DND-41 (cell line): ENCODE data around the gene ATP13A1.

ENCODE experiments used
- EZH2 ChIP-seq: IDR thresholded peaks from 3 replicates; pipeline ENCODE4 v1.6.1; 2012; ENCODE audit warnings: borderline replicate concordance, low read depth, mild to moderate bottlenecking, moderate library complexity, low read length, inconsistent platforms; ENCODE audit not compliant: severe bottlenecking
- TF ChIP-seq, protein P1 (sequence below): IDR thresholded peaks from 2 replicates; pipeline ENCODE4 v1.5.1; 2012; ENCODE audit warnings: borderline replicate concordance, low read length, moderate library complexity, mild to moderate bottlenecking; ENCODE audit not compliant: poor library complexity, severe bottlenecking; ENCODE audit errors: extremely low read depth

DNA sequence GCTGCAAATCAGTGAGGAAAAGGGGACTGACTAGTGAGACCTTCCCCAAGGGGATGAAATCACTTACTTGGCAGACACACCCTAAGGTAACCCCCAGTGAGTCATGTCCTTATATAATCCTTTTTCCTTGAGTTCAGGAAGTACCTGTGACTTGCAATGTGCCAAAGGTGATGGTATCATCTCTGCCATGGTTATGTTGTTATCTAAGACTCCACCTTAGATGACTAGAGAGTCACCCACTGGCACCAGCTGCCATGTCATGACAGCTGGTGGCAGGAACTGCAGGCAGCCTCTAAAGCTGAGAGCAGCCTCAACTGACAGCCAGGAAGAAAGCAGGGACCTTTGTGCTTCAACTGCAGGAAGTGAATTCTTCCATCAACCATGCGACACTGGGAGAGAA is 57.5 kb downstream of the ATP13A1 start:
- TF ChIP-seq, protein P1, sequence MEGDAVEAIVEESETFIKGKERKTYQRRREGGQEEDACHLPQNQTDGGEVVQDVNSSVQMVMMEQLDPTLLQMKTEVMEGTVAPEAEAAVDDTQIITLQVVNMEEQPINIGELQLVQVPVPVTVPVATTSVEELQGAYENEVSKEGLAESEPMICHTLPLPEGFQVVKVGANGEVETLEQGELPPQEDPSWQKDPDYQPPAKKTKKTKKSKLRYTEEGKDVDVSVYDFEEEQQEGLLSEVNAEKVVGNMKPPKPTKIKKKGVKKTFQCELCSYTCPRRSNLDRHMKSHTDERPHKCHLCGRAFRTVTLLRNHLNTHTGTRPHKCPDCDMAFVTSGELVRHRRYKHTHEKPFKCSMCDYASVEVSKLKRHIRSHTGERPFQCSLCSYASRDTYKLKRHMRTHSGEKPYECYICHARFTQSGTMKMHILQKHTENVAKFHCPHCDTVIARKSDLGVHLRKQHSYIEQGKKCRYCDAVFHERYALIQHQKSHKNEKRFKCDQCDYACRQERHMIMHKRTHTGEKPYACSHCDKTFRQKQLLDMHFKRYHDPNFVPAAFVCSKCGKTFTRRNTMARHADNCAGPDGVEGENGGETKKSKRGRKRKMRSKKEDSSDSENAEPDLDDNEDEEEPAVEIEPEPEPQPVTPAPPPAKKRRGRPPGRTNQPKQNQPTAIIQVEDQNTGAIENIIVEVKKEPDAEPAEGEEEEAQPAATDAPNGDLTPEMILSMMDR = no peak
- no peak for TF ChIP-seq EZH2
